GM21381 (cell line): ENCODE results near the gene AMMECR1.
"Not testable (repeated sequence)": the region's sequence is repeated elsewhere in the genome, so short reads cannot be mapped to it uniquely, and the experiment has no call there.

Experiments
- ATAC-seq: cut with Tn5 transposase; IDR thresholded peaks from one replicate; pipeline ENCODE4 v1.9.1; 2021; ENCODE audit warnings: mild to moderate bottlenecking, moderate library complexity; ENCODE audit not compliant: unreplicated experiment

The AMMECR1 gene

GRCh38 chrX:110317820-110318663 lies at the start of gene AMMECR1:
Gene AMMECR1 (minus strand): TSS chrX:110318085. CDS start chrX:110318071, 14 bp downstream.
- peak; percentile 68 for ATAC-seq

GRCh38 chrX:110363244-110363643 lies 45.4 kb upstream of the AMMECR1 start:
- no peak for ATAC-seq

GRCh38 chrX:110359273-110359672 lies 41.4 kb upstream of the AMMECR1 start:
- ATAC-seq = no peak

- ATAC-seq = no peak
Observed at GRCh38 chrX:110358548-110358947, 40.7 kb upstream of the AMMECR1 start, which contains the start of gene RTL9. Gene RTL9 (plus strand): TSS chrX:110358848. CDS start chrX:110450618, 91,770 bp downstream.

GRCh38 chrX:110346681-110347080 lies 28.8 kb upstream of the AMMECR1 start:
- ATAC-seq = no peak

- ATAC-seq = no peak
Observed at GRCh38 chrX:110341189-110342035, 23.5 kb upstream of the AMMECR1 start.

- ATAC-seq = no peak
Observed at GRCh38 chrX:110338935-110339334, 21.1 kb upstream of the AMMECR1 start.

GRCh38 chrX:110333458-110333857 lies 15.6 kb upstream of the AMMECR1 start:
- ATAC-seq = not testable (repeated sequence)

GRCh38 chrX:110331444-110332030 lies 13.7 kb upstream of the AMMECR1 start:
- no peak for ATAC-seq

GRCh38 chrX:110328613-110329012 lies 10.7 kb upstream of the AMMECR1 start:
- not testable (repeated sequence) for ATAC-seq

- no peak for ATAC-seq
Observed at GRCh38 chrX:110327336-110327735, 9.5 kb upstream of the AMMECR1 start.

GRCh38 chrX:110326712-110327111 lies 8.8 kb upstream of the AMMECR1 start:
- no peak for ATAC-seq

GRCh38 chrX:110322603-110323002 lies 4.7 kb upstream of the AMMECR1 start:
- no peak for ATAC-seq

- no peak for ATAC-seq
Observed at GRCh38 chrX:110321670-110322069, 3.8 kb upstream of the AMMECR1 start.

GRCh38 chrX:110321081-110321480 lies 3.2 kb upstream of the AMMECR1 start:
- no peak for ATAC-seq

GRCh38 chrX:110320381-110320987 lies 2.6 kb upstream of the AMMECR1 start:
- no peak for ATAC-seq

- peak; percentile 6 for ATAC-seq
Observed at GRCh38 chrX:110318664-110318968, 731 bp upstream of the AMMECR1 start.

- peak; percentile 11 for ATAC-seq
Observed at GRCh38 chrX:110317061-110317819, 645 bp downstream of the AMMECR1 start.

- no peak for ATAC-seq
Observed at GRCh38 chrX:110316351-110317060, 1.4 kb downstream of the AMMECR1 start.

- peak; percentile 31 for ATAC-seq
Observed at GRCh38 chrX:110315551-110315950, 2.3 kb downstream of the AMMECR1 start.
